ENCODE measurements around the gene KIF26B.
"Not testable (repeated sequence)": the region's sequence is repeated elsewhere in the genome, so short reads cannot be mapped to it uniquely, and the experiment has no call there.

Gene KIF26B

DNA sequence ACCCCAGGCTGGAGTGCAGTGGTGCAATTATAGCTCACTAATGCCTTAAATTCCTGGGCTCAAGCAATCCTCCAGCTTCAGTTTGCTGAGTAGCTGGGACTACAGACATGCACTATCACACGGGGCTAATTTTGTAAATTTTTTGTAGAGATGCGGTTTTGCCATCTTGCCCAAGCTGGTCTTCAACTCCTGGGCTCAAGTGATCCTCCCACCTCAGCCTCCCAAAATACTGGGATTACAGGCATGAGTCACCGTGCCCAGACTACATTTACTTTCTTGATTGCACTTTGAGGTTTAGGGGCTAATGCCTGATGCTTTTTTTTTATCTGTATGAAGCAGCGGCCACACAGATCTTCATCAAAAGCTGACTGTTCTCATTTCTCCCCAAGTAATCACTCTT is 124.6 kb downstream of the KIF26B start:
- DNase-seq (ENCODE audit: low read depth in 2 of 2): no peak

DNA sequence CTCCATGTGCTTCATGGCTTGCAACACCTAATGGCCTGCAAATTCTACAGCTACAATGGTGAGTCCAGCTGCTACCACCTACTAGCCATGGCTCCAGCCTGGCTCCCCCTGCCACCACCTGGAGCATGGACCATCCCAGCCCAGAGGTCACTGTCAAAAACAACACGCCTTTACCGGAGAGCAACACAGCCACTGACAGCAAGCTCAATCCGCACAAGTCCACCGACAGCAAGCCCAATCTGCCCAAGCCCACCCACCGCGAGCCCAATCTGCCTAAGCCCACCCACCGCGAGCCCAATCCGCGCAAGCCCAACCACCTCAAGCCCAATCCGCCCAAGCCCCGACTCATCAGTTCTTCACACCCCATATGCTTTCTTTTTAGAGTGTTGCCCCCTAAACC is 128.2 kb downstream of the KIF26B start:
- DNase-seq (ENCODE audit: low read depth in 2 of 2): no peak

DNA sequence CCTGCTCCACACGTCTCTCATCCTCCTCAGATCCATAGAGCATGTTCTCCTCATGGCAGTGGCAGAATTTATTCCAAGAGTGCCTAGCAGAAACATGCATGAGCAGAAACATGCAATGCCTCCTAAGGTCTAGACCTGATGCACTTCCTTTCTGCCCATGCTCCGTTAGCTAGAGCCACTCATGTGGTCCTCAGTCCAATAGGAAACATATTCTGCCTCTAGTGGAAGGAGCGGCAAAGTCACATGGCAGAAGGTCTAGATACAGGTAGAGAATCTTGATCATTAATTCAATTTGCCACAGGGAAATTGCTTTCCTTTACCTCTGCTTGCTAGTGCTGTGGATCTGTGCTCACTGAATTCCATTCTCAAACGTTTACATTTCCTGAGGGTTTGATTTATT is 130.4 kb downstream of the KIF26B start:
- no peak for DNase-seq (ENCODE audit: low read depth in 2 of 2)

DNA sequence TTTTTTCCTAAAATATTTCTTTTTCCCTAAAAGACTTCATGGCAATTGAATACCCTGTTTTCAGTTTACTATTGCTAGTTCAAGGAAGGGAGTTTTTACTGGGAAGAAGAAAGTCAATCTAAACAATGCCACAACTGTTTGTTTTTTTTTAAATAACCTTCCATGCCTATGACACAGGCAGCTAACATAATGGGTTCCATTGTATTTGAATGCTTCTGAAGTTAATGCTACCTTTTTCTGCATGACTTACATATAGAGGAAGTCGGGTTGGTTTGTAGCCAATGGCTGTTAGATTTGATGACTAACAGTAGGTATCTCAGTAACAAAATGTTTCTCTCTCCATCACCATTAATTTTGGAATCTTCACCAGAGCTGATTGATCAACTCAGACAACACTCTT is 134.0 kb downstream of the KIF26B start:
- DNase-seq (ENCODE audit: low read depth in 2 of 2): no peak

DNA sequence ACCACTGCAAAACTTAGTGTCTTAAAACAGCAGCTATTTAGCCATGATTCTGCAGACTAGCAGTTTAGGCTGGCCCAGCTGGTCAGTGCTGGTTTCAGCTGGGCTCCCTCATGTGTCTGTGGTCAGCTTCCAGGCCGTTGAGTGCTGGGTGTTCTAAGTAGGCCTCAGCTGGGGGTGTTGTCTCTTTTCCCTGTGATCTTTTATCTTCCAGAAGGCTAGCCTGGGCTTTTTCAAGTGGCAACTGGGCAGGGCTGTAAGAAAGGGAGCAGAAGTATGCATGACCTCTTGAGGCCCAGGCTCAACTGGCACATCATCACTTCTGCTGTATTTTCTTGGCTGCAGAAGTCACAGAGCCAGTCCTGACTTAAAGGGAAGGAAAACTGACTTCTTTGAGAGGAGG is 136.1 kb downstream of the KIF26B start:
- DNase-seq (ENCODE audit: low read depth in 2 of 2): no peak

DNA sequence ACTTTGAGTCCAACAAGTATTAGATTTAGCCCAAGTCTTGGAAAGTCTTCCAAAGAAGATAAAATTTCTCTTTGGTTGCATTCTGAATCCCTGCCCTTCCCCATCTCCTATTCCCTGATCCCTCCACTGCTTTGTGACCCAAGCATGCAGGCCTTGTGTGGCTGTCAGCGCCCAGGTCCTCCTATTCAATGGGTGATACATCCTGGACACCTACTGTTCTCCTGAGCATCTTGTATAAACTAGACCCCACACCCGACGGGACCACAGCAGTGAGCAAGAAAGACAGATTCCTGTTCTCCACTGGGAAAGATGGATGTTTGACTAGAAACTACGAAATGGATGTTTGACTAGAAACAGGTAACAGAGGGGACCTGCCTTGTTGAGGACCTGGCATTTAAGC is 136.6 kb downstream of the KIF26B start:
- no peak for DNase-seq (ENCODE audit: low read depth in 2 of 2)

DNA sequence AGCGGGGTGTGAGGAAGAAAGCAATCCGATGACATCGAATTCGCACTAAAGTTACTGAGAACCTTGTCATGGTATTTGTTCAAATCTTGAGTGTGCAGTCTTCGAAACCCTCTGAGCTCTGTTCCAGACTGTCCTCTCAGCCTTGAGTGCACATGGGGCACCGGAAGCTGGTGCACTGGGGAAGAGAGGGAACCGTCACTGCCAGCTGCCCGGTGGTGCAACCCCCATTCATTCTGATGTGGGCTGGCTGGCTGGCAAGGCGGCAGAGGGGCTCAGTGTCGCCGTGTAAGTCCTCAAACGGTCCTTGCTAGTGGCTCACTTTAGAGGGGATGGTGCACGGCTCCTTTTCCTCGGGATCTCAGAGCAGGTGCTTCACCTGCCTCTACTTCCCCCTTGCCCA is 137.4 kb downstream of the KIF26B start:
- no peak for DNase-seq (ENCODE audit: low read depth in 2 of 2)

DNA sequence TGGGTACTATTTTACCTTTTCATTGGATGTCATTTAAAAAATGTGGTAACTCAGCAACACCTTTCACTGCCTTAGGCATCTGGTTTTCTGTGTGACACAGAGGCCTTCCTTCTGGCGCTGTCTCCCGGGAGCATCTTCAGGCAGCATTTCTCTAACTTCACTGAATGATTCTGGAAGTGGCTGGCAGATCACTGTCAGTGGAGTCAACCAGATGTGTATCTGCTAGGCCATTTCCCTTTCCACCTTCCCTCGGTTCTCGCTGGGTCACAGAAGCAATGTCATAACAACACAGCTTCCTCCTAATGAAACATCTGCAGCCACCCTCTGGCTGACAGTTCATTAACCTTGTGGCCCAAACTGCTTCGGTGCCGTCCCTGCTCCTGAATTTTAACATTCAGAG is 137.8 kb downstream of the KIF26B start:
- DNase-seq (ENCODE audit: low read depth in 2 of 2): no peak

DNA sequence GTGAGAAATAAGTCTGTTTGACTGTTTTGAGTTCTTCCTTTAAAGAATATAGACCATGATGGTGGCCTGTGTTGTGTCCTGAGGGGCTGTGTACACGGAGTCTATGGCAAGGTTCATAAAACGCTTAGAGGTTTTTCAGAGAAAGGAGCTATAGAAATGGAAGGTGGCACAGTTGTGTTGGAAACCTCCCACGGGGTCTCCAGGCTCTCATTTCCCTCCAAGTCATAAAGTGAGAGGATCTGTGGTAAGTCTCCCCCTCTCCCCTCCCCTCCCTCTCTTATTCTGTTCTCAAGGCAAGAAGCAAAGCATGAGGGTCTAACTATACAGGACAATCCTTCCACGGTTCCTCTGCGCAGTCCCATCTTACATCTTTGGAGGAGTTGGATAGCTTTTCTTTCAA is 139.2 kb downstream of the KIF26B start:
- DNase-seq (ENCODE audit: low read depth in 2 of 2): no peak

DNA sequence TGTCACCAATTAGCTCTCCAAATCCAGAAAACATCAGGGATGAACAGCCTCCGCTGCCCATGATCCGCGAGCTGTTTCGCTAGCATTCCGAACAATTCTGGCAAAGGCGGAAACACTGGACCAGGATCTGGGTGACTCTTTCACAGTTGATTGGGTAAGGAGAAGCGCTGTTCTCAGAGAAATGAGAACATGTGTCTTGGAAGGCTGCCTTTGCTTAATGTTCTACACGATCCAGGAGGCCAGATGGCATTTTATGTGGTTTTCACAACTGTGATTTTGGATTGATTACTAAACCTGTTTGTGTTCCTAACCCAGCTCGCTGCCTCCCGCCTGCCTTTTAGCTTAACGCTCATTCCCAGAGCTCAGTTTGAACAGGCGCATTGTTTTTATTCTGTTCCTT is 144.0 kb downstream of the KIF26B start:
- DNase-seq (ENCODE audit: low read depth in 2 of 2): no peak

DNA sequence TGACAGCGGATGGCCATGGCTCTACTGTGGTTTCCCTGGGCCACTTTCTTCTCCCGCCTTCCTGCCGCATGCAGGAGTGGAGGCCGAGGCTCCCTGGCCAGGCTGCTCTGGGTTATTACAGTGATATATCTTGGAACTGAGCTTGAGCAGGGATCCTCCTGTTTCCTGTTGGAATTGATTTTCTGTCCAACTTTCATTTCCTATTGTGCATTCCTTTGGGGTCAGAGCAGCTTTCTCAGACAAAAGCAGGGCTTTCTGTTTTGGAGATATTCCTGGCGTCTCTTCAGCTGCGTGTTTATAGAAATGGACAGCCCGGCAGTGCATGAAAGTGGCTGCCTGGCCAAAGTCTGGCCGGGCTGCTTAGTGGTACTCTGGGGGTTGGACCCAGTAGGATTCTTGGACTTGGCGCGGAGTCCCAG is 146.4 kb downstream of the KIF26B start:
- DNase-seq (ENCODE audit: low read depth in 2 of 2): no peak

DNA sequence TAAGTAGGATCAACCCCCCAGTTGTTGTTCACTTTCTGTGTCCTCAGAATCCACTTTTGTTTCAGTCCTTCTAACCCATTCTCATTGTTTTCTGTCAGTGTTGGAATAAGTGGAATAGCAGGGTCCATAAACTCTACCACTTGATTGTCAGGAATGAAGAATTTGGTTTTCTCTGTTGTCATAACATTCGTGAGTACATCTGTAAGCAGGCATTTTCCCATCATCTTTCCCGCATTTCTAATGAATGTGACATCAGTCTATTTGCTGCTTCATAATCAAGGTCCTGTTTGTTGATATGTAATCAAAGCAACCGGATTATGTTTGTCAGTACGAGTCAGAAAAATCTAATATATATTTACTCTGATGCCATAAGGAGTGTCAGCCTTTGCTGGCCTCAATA is 147.1 kb downstream of the KIF26B start:
- DNase-seq (ENCODE audit: low read depth in 2 of 2): no peak

DNA sequence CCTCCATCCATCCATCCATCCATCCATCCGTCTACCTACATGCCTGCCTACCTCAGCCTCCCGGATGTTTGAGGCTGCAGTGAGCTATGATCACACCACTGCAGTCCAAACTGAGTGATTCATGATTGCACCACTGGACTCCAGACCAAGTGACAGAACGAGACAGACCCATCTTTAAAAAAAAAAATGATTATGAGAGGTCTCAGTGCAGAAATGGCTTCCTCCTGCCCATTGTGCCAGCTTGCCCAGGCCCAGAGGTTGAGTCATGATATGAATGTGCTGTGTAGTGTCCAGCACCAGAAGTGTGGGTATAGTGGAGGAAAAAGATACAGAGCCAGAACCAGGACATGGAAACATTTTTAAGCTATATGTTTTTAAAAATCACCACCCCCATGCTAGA is 149.9 kb downstream of the KIF26B start:
- no peak for DNase-seq (ENCODE audit: low read depth in 2 of 2)

DNA sequence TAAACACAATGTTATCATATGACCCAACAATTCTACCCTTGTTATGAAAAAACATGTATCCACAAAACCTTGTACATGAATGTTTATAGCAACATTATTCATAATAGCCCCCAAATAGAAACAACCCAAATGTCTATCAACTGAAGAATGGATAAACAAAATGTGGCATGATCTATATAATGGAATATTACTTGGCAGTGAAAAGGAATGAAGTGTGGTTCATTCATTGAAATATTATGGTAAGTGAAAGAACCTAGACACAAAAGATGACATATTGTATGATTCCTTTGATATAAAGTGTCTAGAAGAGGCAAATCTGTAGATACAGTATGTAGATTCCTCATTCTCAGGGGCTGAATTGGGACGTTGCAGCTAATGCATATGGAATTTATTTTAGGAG is 151.2 kb downstream of the KIF26B start:
- no peak for DNase-seq (ENCODE audit: low read depth in 2 of 2)

DNA sequence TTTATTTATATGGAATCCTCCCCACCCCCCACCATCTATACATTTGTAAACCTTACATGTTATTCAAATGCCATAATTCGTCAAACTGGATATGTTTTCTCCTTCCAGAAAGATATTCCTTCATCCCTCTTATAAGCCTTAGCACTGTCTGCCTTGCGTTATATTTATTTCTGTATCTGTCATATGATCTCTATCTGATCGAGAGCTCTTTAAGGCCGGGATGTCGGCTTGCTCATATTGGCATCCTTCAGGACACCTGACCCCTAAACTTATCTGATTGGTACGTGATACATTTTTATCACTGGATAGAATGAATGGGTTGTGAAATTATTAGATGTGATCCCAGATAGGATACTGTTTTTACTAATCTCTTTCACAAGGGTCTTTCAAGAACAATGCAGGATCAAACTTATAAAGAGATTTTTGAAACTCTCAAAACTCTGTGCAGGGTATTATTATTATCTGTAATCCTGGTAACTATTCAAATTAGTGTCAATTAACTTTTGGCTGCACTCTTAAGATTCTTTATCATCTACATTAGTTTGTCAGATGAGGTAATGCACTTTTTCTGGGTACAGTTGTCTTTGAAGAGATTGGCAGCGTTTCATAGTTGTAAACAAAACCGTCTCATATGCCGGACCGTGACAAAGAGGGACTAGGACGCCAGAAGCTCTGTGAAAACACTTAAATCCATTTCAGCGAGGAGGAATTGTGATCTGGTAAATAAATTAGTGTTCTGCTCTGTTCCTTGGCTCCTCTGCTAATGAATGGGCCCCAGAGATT is 152.0 kb downstream of the KIF26B start:
- DNase-seq (ENCODE audit: low read depth in 2 of 2): no peak

DNA sequence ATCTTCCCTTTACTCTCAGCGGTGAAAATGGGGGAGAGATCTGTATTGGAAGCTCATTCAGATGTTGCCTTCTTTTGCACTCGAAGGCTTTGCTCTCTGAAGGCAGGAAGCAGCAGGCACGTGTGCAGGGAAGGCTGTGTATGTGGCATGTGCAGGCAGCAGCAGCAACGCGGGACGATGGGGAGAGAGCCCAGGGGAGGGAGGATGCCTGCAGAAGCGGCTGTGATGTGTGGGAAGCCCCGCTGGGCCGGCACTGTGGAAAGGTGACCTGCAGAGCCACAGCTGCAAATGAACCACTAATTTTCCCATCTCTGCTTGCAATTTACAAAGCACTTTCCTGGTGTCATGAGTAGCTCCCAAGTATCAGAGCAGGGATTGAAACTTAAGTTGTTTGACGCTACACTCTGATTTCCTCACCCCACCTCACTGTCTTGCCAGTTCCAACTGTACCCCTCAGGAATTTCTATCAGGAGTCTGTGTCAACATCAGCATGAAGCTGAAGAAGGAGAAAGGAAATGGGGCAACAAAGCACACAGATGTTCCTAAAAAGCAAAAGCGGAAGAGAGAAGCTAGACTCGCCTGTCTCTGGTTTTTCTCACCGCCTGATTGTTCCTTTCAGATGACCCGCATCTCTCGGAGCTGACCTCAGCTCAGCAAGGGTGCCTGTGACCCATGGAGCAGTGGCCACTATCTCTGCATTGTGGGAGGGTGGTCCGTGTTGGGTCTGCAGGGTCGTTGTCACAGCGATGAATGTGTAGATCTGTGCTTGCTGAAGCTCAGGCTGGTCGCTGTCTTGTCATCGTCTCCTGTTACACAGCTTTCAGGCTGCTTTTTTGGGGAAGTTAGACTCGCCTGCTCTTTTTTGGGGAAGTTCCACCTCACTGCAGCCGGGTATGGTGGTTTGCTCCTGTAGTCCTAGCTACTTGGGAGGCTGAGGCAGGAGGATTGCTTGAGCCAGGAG is 156.1 kb downstream of the KIF26B start:
- no peak for DNase-seq (ENCODE audit: low read depth in 2 of 2)

DNA sequence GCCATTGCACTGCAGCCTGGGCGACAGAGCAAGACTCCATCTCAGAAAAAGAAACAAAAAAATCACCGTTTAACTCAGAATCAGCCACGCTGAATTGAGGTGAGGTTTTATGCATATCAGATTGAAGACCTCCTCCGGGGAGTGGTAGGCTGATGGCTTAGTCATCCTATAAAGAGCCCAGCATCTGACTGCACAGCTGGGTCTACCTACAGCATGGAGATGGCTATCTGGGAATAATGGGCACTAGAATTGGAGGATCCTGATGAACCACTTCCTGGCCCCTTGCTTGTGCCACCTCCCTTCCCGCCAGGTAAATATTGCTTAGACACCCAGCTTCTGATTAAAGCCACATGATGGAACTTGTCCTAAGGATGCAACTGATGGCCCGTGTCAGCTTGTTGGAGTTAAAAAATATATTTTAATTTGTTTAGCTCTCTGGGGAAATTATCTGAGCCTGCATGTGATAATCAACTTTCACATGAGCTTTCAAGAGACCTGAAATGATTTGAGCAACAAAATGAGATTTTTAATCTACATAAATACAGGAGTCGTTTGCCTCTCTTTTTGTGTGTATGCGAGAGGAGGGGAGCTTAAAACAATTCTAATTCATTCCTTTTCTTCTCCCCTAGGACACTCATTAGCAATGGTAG is 157.2 kb downstream of the KIF26B start:
- DNase-seq (ENCODE audit: low read depth in 2 of 2): no peak

DNA sequence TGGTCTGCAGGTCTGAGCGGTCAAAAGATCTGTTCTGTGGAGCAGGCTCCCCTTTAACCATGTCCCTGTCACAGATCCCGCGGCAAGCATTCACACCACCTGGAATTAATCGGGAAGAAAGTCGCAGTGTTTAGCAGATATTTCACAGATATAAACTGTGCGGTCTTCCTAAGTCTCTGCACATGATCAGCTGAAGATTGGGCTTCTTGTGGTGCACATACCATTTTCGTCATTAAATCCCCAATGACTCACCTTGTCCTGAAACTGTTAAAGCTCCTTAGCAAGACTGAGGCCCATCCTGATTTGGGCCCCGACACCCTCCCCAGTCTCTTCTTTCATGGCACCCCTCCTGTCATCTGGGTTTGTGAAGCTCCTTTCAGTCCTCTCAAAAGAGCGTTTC is 158.8 kb downstream of the KIF26B start:
- DNase-seq (ENCODE audit: low read depth in 2 of 2): no peak

DNA sequence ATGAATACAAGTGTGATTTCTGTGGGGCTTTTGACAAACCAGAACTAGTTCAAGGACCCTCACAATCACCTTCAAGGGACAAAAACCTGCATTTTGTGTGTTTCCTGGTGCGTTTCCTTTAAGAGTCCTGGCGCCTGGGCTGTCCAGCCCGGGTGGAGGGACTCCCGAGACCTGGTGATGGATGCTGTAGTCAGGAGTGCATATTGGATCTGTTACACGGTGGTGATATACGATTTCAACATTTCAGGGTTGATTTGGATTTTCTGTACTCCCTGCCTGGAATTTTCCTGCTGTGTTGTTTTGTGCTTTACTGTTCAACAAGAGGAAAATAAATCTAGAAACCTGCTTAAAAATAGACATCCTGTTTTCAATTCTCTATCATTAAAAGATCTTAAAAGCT is 162.0 kb downstream of the KIF26B start:
- no peak for DNase-seq (ENCODE audit: low read depth in 2 of 2)

DNA sequence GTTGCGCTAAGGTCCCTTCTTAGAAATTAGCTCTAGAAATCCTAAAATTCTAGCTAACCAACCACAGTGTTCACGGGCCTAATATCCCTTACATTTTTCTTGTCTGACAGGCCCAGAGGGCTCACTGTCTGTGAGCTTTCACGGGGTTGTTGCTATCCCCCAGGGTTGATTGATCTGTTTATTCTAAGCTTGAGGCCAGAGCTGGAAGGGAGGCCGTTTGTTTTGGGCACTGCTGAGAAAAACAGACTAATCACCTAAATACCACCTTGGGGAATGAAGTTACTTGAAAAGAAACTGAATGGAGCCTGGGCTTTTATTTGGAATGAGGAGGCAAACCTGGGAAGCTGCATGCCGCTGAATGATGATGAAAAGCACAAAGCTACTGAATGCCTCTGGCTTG is 162.4 kb downstream of the KIF26B start:
- no peak for DNase-seq (ENCODE audit: low read depth in 2 of 2)

DNA sequence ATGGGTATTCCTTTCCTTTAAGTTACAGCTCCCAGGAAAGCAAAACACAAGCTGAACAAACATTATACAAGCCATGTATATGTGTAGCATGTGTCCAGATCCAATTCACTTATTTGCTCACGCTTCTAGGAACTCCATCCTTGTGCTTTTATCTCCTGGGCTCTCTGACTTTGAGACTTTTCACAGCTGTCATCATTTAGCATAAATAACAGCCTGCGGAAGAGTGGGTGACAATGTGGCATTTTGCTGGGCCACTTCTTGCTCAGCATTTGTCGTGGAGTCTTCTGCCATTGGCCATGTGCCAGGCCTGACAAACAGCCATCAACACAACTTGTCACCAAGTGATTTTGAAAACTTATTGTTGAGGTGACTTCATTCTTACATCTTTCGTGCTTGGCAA is 164.3 kb downstream of the KIF26B start:
- no peak for DNase-seq (ENCODE audit: low read depth in 2 of 2)

DNA sequence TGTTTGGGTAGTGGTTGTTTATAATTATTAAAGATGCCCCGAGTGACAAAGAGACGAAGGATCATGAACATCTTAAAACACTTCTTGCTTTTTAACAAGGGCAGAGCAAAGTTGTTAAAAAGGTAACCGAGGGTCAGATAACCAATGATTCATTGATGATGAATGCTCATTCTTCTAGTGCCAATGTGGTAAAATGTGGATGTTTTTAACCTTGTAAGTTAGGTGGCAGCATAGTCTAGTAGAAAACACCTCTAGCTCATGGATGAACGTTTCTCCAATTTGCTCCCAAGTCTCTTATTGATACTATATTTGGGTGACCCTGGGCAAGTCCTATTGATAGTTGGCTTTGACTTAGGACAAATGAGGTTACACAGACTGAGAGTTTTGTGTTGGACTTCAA is 167.9 kb downstream of the KIF26B start:
- no peak for DNase-seq (ENCODE audit: low read depth in 2 of 2)

DNA sequence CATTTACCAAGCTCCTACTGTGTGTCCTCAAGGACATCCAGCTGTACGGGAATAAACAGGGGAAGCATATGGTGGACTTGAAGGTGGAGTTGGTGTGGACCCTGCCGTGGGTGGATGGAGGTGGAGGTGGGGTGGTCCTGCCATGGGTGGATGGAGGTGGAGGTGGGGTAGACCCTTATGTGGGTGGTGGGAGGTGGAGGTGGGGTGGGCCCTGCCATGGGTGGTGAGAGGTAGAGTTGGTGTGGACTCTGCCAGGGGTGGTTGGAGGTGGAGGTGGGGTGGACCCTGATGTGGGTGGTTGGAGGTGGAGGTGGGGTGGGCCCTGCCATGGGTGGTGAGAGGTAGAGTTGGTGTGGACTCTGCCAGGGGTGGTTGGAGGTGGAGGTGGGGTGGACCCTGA is 169.0 kb downstream of the KIF26B start:
- not testable (repeated sequence) for DNase-seq (ENCODE audit: low read depth in 2 of 2)

Measured in stimulated activated CD8-positive, alpha-beta memory T cell treated with anti-CD3 and anti-CD28 coated beads, Interleukin-15, amount 100 ng/mL, for 4 hours (primary cell).